ENCODE results near the gene MAN2B2. TPM values are rescaled to one million over a fixed set of nuclear protein-coding genes. Genes with fewer than 3 reads are reported as not detected.

Gene MAN2B2
- total and polyA plus RNA-seq, 5 donors, result 11.5 to 38.4 (median 27.8) TPM

DNA sequence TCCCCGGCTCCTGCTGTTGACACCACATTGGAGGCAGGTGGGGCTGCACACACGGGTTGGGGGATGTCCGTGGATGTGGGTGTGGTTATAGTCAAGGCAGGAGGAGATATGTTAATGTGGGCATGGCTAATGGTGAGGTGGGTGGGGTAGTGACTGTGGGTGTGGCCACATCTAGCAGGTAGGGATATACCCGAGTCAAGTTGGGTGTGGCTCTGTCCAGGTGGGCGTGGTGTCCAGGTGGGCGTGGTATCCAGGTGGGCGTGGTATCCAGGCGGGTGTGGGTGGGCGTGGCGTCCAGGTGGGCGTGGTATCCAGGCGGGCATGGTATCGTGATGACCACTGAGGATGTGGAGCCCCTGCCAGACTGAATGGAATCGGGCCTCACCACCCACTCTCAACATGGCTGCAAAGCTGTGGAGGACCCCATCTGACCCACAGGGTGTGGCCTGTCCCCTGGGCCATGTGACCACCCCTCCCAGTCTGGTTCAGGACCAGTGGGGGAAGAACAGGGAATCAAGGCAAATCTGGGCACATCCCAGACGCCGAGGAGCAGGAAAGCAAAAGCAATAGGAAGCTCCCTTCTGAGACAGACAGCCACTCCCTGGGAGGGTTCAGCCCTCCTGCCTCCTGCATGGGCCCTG is 21.0 kb downstream of the MAN2B2 start:
- Histone ChIP-seq H3K4me1 (ENCODE audit: control insufficient read depth, insufficient read depth, low read length) (no peaks in the 10 kb centered on the region), H3K27ac (ENCODE audit: low read length) (no peak overlapping the region), H3K4me3 (ENCODE audit: low read length) (no peak overlapping the region), H3K27me3 (ENCODE audit: control insufficient read depth, insufficient read depth) (no peaks in the 10 kb centered on the region), H3K9me3 (ENCODE audit: control insufficient read depth, low read length) (no peaks in the 10 kb centered on the region)
- intact Hi-C loops (cut with DNase I), result no loop called here
- WGBS, result 64% methylated on average over 16 of the region's 16 CpGs
- DNase-seq, result peak in 2 of 3 donors; percentile 26 to 39
- ATAC-seq, result peak in 1 of 2 donors; percentile 7

DNA sequence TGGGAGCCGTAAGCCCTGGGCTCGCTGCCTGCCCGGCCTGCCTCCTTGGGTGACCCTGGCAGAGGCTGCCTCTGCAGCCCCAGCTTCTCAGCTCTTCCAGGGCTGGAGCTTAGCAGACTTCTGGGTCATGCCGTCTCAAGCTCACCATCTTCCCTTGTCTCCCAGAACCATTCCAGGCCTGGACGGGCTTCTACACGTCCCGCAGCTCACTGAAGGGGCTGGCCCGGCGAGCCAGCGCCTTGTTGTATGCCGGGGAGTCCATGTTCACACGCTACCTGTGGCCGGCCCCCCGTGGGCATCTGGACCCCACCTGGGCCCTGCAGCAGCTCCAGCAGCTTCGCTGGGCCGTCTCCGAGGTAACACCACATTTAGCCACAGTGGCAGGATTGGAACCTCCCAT is 22.0 kb downstream of the MAN2B2 start:
- intact Hi-C loops (cut with DNase I), result no loop called here
- WGBS, result 95% methylated on average over 17 of the region's 17 CpGs
- Histone ChIP-seq H3K9me3 (ENCODE audit: control insufficient read depth, low read length) (no peaks in the 10 kb centered on the region), H3K4me1 (ENCODE audit: control insufficient read depth, insufficient read depth, low read length) (no peaks in the 10 kb centered on the region), H3K27me3 (ENCODE audit: control insufficient read depth, insufficient read depth) (no peaks in the 10 kb centered on the region), H3K27ac (ENCODE audit: low read length) (no peak overlapping the region), H3K4me3 (ENCODE audit: low read length) (no peak overlapping the region)
- ATAC-seq (no peak), DNase-seq (peak in 2 of 3 donors; percentile 25 to 28)

DNA sequence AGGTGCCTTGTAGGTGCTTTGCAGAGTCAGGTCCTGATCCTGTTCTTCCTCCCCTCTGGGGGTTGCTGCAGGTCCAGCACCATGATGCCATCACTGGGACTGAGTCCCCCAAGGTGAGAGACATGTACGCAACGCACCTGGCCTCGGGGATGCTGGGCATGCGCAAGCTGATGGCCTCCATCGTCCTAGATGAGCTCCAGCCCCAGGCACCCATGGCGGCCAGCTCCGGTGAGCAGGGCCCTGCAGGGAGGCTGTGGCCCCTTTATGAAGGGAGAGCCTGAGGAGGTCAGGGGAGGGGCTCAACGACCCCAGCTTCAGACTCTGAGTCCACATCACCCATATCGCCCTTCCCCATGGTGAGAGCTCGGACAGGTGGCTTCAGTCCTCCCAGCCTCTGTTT is 23.1 kb downstream of the MAN2B2 start:
- Histone ChIP-seq H3K9me3 (ENCODE audit: control insufficient read depth, low read length) (no peaks in the 10 kb centered on the region), H3K4me3 (ENCODE audit: low read length) (no peak overlapping the region), H3K4me1 (ENCODE audit: control insufficient read depth, insufficient read depth, low read length) (no peaks in the 10 kb centered on the region), H3K27me3 (ENCODE audit: control insufficient read depth, insufficient read depth) (no peaks in the 10 kb centered on the region), H3K27ac (ENCODE audit: low read length) (no peak overlapping the region)
- DNase-seq, result peak in 1 of 3 donors; percentile 40
- no peak for ATAC-seq
- intact Hi-C loops (cut with DNase I), result no loop called here
- 92% methylated on average over 10 of the region's 10 CpGs for WGBS

DNA sequence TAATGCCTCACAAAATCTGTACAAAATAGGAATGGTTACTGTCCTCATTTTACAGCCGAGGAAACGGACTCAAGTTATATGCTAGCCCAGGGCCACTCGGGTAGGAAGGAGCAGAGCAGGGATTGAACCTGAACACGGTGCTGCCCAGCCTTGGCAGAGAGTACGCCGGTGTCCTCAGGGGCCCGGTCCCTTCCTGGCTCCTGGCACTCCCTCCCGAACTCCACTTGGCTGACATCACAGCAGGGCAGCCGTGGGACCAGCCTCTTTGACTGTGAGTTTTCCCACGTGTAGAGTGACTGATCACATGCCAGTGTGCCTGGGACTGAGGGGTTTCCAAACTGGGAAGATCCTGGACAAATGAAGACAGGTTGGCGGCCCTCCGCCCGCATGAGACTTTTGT is 23.7 kb downstream of the MAN2B2 start:
- WGBS, result 81% methylated on average over 13 of the region's 13 CpGs
- peak in 1 of 3 donors; percentile 33 for DNase-seq
- intact Hi-C loops (cut with DNase I), result no loop called here
- Histone ChIP-seq H3K27me3 (ENCODE audit: control insufficient read depth, insufficient read depth) (no peaks in the 10 kb centered on the region), H3K27ac (ENCODE audit: low read length) (no peak overlapping the region), H3K4me3 (ENCODE audit: low read length) (no peak overlapping the region), H3K4me1 (ENCODE audit: control insufficient read depth, insufficient read depth, low read length) (no peaks in the 10 kb centered on the region), H3K9me3 (ENCODE audit: control insufficient read depth, low read length) (no peaks in the 10 kb centered on the region)
- no peak for ATAC-seq

DNA sequence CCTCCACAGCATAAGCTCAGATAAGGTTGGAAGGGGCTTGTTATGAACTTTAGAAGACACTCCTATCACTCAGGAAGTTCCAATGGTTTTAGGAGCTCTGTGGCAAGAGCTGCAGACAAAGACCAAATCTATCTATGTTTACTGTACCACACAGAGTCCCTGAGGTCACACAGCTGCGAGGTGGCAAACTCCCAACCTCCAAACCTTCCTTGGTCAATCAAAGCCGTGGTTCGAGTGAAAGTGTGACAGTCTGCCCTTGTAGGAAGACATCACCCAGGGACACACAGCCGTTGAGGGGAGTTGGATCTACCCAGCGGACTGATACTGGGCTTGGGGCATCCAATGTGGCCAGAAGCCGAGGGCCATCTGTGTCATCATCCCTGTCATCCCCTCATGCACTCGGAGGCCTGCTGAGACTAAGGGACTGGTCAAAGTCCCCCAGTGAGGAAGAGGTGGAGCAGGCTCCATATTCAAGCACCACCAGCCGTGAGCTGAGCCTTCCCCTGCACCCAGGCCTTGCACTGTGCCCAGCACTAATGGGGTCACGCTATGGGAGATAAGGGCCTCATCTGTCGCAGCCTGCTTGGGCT is 26.8 kb downstream of the MAN2B2 start:
- Histone ChIP-seq H3K4me1 (ENCODE audit: control insufficient read depth, insufficient read depth, low read length) (no peaks in the 10 kb centered on the region), H3K27ac (ENCODE audit: low read length) (no peak overlapping the region), H3K27me3 (ENCODE audit: control insufficient read depth, insufficient read depth) (no peaks in the 10 kb centered on the region), H3K4me3 (ENCODE audit: low read length) (no peak overlapping the region), H3K9me3 (ENCODE audit: control insufficient read depth, low read length) (peaks cover 2% of the 10 kb centered on the region)
- WGBS, result 84% methylated on average over 10 of the region's 10 CpGs
- intact Hi-C loops (cut with DNase I), result no loop called here
- ATAC-seq (no peak), DNase-seq (no peak)

DNA sequence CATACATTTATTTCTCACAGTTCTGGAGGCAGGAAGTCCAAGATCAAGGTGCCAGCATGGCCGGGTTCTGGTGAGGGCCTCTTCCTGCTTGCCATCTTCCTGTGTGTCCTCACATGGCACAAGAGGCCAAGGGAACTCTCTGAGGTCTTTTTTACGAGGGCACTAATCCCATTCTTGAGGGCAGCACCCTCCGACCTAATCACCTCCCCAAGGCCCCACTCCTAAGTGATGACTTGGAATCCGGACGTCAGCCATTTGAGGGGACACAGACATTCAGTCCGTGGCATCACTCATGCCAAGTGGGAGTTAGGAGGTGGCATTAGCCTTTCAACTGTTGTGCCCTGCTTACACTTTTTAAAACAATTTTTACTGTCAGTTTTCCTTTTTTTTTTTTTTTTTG is 27.3 kb downstream of the MAN2B2 start:
- Histone ChIP-seq H3K27me3 (ENCODE audit: control insufficient read depth, insufficient read depth) (no peaks in the 10 kb centered on the region), H3K4me3 (ENCODE audit: low read length) (no peak overlapping the region), H3K9me3 (ENCODE audit: control insufficient read depth, low read length) (peaks cover 2% of the 10 kb centered on the region), H3K27ac (ENCODE audit: low read length) (no peak overlapping the region), H3K4me1 (ENCODE audit: control insufficient read depth, insufficient read depth, low read length) (no peaks in the 10 kb centered on the region)
- 91% methylated on average over 6 of the region's 6 CpGs for WGBS
- DNase-seq (peak in 1 of 3 donors; percentile 3), ATAC-seq (no peak)
- intact Hi-C loops (cut with DNase I), result no loop called here

DNA sequence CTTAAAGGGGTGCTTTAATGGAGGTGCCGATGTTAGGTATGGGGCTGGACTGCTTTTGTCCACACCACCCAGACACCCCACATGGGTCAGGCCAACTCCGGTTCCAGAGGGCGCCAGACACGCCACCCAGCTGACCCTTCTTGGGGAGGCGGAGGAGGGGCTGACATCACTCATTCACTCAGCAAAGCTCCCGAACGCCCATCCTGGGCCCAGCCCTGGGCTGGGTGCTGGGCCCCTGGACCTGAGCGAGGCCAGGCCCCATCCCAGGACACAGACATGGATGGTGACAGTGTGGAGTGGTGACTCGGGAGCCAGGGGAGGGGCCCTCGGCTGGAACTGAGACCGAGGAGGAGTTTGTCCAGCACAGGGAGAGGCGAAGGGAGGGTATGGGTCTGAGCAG is 28.1 kb downstream of the MAN2B2 start:
- Histone ChIP-seq H3K4me3 (ENCODE audit: low read length) (no peak overlapping the region), H3K9me3 (ENCODE audit: control insufficient read depth, low read length) (peaks cover 2% of the 10 kb centered on the region), H3K27me3 (ENCODE audit: control insufficient read depth, insufficient read depth) (no peaks in the 10 kb centered on the region), H3K27ac (ENCODE audit: low read length) (no peak overlapping the region), H3K4me1 (ENCODE audit: control insufficient read depth, insufficient read depth, low read length) (no peaks in the 10 kb centered on the region)
- peak in 1 of 3 donors; percentile 36 for DNase-seq
- intact Hi-C loops (cut with DNase I), result no loop called here
- WGBS, result 92% methylated on average over 12 of the region's 12 CpGs
- no peak for ATAC-seq

DNA sequence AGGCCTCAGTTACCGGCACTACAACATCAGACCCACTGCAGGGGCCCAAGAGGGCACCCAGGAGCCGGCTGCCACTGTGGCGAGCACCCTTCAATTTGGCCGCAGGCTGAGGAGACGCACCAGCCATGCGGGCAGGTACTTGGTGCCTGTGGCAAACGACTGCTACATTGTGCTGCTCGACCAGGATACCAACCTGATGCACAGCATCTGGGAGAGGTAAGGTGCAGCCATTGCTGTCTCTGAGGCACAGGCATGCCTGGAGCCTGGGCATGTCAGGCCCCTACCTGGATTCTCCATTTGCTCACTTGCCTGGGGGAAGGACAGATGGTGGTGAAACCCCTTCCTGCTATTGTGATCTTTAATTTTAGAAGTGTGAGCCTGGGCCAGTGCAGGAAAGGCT is 30.1 kb downstream of the MAN2B2 start:
- Histone ChIP-seq H3K27me3 (ENCODE audit: control insufficient read depth, insufficient read depth) (no peaks in the 10 kb centered on the region), H3K9me3 (ENCODE audit: control insufficient read depth, low read length) (peaks cover 2% of the 10 kb centered on the region), H3K4me3 (ENCODE audit: low read length) (no peak overlapping the region), H3K27ac (ENCODE audit: low read length) (no peak overlapping the region), H3K4me1 (ENCODE audit: control insufficient read depth, insufficient read depth, low read length) (no peaks in the 10 kb centered on the region)
- intact Hi-C loops (cut with DNase I), result no loop called here
- ATAC-seq (no peak), DNase-seq (peak in 1 of 3 donors; percentile 36)
- 98% methylated on average over 8 of the region's 8 CpGs for WGBS

DNA sequence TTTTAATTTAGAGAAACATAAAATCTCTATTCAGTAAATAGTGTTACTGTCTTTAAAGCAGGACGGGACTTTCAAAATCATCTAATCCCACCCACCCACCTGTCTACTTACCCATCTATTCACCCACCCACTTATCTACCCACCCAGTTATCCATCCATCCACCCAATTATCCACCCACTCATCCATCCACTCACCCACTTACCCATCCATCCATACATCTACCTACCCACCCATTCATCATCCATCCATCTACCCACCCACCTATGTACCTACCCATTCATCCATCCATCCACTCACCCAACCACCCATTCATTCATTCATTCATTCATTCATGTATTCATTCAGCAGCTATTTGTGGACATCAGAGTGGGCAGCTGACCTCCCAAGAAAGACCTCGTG is 30.6 kb downstream of the MAN2B2 start:
- intact Hi-C loops (cut with DNase I), result no loop called here
- DNase-seq (no peak), ATAC-seq (no peak)
- 96% methylated on average over 2 of the region's 2 CpGs for WGBS
- no peaks in the 10 kb centered on the region for H3K4me1 ChIP-seq (ENCODE audit: control insufficient read depth, insufficient read depth, low read length)
- H3K4me3 ChIP-seq (ENCODE audit: low read length), result no peak overlapping the region
- H3K27ac ChIP-seq (ENCODE audit: low read length), result no peak overlapping the region
- peaks cover 2% of the 10 kb centered on the region for H3K9me3 ChIP-seq (ENCODE audit: control insufficient read depth, low read length)
- no peaks in the 10 kb centered on the region for H3K27me3 ChIP-seq (ENCODE audit: control insufficient read depth, insufficient read depth)

DNA sequence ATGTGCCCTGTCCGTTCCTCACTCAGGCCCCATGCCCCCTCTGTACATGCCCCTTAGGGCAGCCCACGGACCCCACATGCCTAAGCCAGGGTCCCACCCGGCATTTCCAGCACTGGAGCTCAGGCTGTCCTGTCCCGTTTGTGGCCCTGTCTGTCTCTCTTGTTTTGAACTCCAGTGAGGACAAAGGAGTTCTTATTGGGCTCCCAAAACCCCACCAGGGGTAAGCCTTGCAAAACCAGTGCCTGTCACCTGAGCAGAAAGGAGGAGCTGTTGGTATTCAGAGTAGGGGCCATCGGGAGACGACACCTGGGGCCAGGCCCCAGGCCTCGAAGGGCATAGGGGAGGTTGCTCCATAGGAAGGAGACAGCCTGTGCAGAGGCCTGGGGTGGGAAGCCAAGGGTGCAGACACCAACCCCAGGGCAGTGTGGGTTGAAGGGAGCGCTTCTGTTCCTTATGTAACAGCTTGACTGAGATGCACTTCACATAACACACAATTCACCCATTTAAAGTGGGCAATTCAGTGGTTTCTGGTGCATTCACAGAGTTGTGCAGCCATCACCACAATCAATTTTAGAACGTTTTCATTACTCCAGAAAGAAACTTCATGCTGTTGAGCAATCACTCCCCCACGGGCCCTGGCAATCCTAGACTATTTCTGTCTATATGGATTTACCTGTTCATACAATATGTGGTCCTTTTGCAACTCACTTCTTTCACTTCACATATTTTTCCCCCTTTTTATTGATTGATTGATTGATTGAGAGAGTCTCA is 31.7 kb downstream of the MAN2B2 start:
- no peak overlapping the region for H3K4me3 ChIP-seq (ENCODE audit: low read length)
- no peaks in the 10 kb centered on the region for H3K4me1 ChIP-seq (ENCODE audit: control insufficient read depth, insufficient read depth, low read length)
- intact Hi-C loops (cut with DNase I), result no loop called here
- H3K27ac ChIP-seq (ENCODE audit: low read length), result no peak overlapping the region
- ATAC-seq, result no peak
- DNase-seq, result no peak
- H3K27me3 ChIP-seq (ENCODE audit: control insufficient read depth, insufficient read depth), result no peaks in the 10 kb centered on the region
- H3K9me3 ChIP-seq (ENCODE audit: control insufficient read depth, low read length), result peaks cover 2% of the 10 kb centered on the region
- WGBS, result 90% methylated on average over 10 of the region's 10 CpGs

DNA sequence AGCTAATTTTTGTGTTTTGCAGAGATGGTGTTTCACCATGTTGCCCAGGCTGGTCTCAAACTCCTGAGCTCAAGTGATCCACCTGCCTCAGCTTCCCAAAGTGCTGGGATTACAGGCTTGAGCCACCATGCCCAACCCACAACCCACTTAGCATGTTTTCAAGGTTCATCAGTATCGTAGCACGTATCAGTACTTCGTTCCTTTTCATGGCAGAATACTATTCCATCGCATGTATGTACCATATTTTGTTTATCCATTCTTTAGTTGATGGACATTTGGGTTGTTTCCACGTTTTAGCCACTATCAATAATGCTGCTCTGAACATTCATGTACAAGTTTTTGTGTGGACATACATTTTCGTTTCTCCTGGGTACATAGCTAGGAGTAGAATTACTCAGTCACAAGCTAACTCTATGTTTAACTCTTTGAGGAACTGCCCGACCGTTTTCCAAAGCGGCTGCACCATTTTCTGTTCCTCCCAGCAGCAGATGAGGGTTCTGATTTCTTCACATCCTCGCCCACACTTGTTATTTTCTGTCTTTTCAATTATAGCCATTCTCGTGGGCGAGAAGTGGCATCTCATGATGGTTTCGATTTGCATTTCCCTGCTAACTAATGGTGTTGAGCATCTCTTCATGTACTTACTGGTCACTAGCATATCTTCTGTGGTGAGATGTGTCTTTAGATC is 32.5 kb downstream of the MAN2B2 start:
- intact Hi-C loops (cut with DNase I), result no loop called here
- no peak overlapping the region for H3K27ac ChIP-seq (ENCODE audit: low read length)
- H3K27me3 ChIP-seq (ENCODE audit: control insufficient read depth, insufficient read depth), result no peaks in the 10 kb centered on the region
- DNase-seq, result no peak
- no peak overlapping the region for H3K4me3 ChIP-seq (ENCODE audit: low read length)
- H3K4me1 ChIP-seq (ENCODE audit: control insufficient read depth, insufficient read depth, low read length), result no peaks in the 10 kb centered on the region
- peaks cover 2% of the 10 kb centered on the region for H3K9me3 ChIP-seq (ENCODE audit: control insufficient read depth, low read length)
- WGBS, result 94% methylated on average over 13 of the region's 13 CpGs
- no peak for ATAC-seq
